GM19438 (cell line): ENCODE results near the gene SCRT2.
"Not testable (repeated sequence)": the region's sequence is repeated elsewhere in the genome, so short reads cannot be mapped to it uniquely, and the experiment has no call there.

ENCODE experiments used
- ATAC-seq: cut with Tn5 transposase; IDR thresholded peaks from one replicate; pipeline ENCODE4 v1.9.1; 2021; ENCODE audit warnings: low read depth; ENCODE audit not compliant: unreplicated experiment

The SCRT2 gene

GRCh38 chr20:675453-676314 is at the start of gene SCRT2:
Gene SCRT2 (minus strand): TSS chr20:675802. CDS start chr20:675601, 201 bp downstream.
- no peak for ATAC-seq

- not testable (repeated sequence) for ATAC-seq
Observed at GRCh38 chr20:724797-725196, 49.2 kb upstream of the SCRT2 start.

DNA sequence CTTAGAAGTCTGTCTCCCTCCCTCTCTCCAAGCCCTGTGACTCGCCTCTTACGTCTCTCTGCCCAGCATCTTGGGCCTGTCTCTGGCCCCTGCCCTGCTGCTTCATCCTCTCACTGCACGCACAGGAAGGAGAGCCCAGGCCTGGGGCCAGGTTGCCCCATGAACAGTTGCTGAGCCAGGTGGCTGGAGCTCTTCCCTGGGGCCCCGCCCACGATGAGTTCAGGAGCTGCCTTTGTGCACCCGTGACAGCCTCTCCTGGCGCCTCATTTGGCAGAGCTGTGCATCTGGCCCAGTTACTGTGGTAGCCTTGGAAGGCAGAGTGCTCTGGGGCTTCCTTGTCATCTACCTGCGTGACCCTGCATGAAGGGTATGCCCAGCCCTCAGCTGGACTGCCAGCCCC is 48.2 kb upstream of the SCRT2 start:
- ATAC-seq = no peak

DNA sequence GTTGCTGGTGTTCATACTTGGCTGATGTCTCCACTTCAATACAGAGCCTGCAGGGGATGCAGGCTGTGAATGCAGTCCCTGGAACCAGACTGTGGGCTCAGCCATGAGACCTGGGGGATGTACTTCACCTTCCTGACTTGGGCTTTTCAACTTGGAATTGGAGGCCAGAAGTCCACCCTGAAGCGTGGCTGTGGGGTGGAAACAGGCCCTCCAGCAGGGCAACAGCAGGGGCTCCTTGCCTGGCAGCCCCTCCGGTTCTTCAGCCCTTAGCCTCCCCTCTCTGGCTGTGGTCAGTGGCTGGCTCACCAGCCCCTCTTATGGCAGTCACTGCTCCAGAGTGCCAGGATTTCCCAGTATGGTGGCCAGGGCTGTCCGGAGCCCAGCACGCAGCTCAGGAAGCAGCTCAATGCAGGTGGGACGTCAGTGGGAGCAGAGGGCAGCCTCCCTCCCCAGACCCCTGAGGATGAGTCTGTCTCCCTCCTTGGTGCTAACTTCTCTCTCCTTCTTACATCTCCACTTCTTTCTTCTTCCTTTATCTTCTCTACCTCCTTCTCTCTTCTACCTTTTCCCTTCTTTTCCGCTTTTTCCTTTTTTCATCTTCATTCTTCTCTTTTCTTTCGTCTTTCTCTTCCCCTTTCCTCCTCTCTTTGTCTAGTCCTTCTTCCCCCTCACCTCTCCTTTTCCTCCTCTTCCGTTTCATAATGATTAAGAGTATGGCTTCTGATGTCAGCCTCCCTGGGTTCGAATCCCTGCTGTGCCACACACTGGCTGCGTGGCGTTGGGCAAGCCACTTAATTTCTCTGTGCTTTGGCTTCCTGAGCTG is 47.4 kb upstream of the SCRT2 start:
- no peak for ATAC-seq

GRCh38 chr20:721876-722275 is 46.3 kb upstream of the SCRT2 start:
- ATAC-seq = no peak

- ATAC-seq = no peak
Observed at GRCh38 chr20:719816-720215, 44.2 kb upstream of the SCRT2 start.

- no peak for ATAC-seq
Observed at GRCh38 chr20:719068-719467, 43.5 kb upstream of the SCRT2 start.

GRCh38 chr20:717832-718231 is 42.2 kb upstream of the SCRT2 start:
- no peak for ATAC-seq

DNA sequence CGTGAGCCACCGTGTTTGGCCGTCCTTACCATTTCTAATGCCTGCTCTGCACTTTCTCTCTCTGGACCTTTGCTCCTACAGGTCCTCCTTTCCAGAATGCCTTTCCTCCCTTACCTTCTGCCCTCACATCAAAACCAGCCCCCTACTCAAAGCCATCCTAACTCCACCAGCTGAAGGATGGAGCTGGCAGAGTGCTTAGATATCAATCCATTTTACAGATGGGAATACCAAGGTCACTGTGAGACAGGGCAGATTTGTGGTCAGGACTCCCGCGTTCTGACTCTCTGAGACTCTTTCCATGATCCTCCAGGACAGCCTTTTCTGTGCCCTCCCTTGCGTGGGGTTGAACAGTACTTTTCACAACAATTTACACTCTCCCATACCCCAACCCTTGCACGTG is 41.7 kb upstream of the SCRT2 start:
- no peak for ATAC-seq

DNA sequence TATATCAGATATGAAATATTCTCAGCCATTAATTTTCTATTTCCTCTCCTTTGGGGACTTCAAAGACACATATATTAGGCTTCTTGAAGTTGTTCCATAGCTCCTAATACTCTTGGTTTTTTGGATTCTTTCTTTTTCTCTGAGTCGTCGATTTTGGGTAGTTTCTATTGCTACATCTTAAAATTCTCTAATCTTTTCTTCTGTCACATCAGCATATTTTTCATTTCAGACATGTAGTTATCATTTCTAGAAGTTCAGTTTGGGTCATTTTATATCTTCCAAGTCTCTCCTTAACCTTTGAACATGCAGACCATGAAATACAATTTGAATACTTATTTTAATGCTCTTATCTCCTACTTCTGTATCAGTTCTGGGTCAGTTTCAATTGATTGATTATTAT is 38.9 kb upstream of the SCRT2 start:
- ATAC-seq = no peak

GRCh38 chr20:711576-711975 is 36.0 kb upstream of the SCRT2 start:
- ATAC-seq = no peak

- ATAC-seq = no peak
Observed at GRCh38 chr20:710780-711450, 35.3 kb upstream of the SCRT2 start.

- ATAC-seq = no peak
Observed at GRCh38 chr20:709991-710779, 34.6 kb upstream of the SCRT2 start.

DNA sequence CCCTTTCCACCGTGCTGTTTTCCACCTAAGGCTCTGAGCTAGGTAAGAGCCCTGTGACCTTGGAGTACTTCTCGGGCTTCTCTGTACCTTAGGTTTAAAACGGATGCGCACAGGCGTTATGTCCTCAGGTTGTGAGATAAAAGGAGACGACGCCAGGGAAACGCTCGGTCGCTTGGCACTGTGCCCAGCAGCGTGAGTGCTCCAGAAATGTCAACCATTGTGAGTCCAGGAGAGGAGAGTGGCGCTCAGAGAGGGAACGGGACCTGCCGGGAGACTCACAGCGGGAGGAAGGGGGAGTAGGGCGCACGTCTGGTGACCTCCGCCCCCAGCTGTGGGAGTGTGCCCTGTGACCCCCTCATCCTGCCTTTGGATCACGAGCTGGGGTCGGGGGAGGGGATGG is 33.8 kb upstream of the SCRT2 start:
- ATAC-seq = no peak

- no peak for ATAC-seq
Observed at GRCh38 chr20:708956-709355, 33.4 kb upstream of the SCRT2 start.

DNA sequence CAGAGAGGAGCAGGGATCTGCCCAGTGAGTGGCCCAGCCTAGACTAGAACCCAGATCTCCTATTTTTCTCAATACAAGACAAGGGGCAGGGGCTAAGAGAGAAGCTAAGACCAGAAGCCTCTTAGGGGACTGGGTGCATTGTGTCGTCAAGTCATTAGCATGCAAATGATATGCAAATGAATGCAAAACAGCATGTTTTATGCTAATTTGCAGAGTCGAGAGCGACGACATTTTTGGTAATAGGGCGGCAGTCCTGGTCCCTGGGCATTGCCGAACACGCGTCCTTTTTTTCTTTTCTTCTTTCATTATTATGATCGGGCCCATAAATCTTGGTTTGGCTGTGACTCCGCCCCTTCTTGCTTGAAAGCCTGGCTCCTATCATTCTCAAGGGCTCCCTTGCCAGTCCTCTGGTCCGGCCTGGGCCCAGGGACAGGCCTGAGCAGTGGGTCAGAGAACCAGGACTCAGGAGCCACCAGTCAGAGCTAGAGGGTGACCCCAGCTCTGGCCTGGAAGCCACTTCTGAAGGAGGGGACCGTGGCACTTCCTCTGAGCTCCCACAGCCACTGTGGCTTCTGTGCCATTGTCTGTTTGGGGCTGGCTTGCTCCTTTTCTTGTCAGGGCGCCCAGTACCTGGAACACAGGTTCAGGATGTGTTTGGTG is 32.0 kb upstream of the SCRT2 start:
- ATAC-seq = no peak

DNA sequence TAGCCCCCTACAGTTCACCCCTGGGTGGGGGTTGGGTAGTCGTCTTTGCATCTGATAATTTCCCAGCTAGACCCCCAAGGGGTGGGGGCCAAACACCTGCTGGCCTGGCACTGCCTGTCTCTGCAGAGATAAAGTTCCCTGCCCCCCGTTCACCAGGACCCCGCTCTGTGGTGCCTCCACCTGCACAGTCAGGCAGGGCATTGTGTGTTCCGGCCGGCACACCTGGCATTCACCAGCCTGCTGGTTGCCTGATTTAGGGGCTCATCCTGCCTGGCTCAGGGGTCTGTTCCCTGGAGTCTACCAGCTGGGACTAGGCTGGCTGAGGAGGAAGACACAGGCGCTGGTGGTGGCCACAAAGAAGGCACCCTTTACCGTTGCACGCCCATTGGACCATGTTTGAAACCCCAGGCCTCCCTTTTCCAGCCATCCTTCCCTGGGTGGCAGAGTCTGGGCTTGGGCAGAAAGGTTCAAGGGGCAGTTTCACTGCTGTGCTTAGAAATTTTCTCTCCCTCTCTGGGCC is 30.8 kb upstream of the SCRT2 start:
- ATAC-seq = no peak

- ATAC-seq = no peak
Observed at GRCh38 chr20:704726-705125, 29.1 kb upstream of the SCRT2 start.

DNA sequence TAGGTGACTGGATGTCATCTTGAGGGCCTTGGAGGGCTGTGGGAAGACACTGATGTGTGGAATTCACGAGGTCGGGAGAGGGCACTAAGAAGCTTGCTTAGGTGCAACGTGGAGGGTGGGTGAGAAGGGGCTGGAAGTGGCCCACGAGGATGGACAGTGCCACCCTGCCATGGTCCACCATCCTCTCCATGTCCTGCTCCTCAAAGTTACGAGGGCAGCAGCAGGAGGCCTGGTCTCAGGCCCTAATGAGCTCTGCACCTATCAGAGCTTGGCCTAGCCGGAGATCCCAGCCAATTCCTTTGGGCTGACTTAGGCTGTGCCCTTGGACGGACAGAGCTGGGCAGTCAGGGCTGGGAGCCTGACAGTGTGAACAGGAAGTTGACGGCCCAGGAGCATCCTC is 27.8 kb upstream of the SCRT2 start:
- no peak for ATAC-seq

DNA sequence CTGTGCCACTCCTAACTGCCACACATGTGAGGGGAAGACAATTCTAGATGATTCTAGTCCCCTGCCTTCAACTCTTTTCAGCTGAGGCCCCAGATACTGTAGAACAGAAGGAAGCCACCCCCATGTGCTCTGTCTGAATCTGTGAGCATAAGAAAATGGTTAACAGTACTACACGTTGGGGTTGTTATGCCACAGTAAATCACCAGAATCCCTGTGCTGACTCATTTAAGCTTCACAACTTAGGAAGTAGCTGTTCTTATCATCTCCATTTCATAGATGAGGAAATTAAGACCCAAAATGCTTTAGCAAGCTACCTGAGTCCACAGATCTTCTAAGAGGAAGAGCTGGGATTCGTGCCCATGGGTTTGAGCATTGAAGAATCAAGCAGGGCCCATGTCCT is 27.4 kb upstream of the SCRT2 start:
- no peak for ATAC-seq
